CD14-positive monocyte (primary cell): Measurements from ENCODE around the gene TRAF3. TPM values are rescaled to one million over a fixed set of nuclear protein-coding genes. Genes with fewer than 3 reads are reported as not detected.

ENCODE experiments used
- DNase-seq, 3 donors: peaks; one replicate each; pipeline ENCODE4 v3.0.0-alpha.2; 2011 to 2022
- H2AFZ ChIP-seq: 2 replicates; pipeline ENCODE4 v1.6.0; 2012; ENCODE audit warnings: mild to moderate bottlenecking, low read depth, low read length, inconsistent platforms; ENCODE audit not compliant: insufficient read depth, poor library complexity, severe bottlenecking
- H3K27ac ChIP-seq, 2 donors: 1 replicate in 1 of 2; 2 replicates in 1 of 2; pipeline ENCODE4 v1.5.1; 2012 to 2013; ENCODE audit warnings: low read length in 2 of 2, control low read depth in 1 of 2, inconsistent platforms in 1 of 2, low read depth in 1 of 2, mild to moderate bottlenecking in 1 of 2
- H3K27me3 ChIP-seq, 2 donors: one replicate each; pipeline versions ENCODE4 v1.6.0 to v1.6.1; 2011 to 2013; ENCODE audit warnings: low read length in 2 of 2; ENCODE audit not compliant: control insufficient read depth in 2 of 2, insufficient read depth in 2 of 2
- H3K36me3 ChIP-seq, 2 donors: replicated peaks in 1 of 2; 1 replicate in 1 of 2; 2 replicates in 1 of 2; pipeline versions ENCODE4 v1.5.1 to v1.6.1; 2012 to 2013; ENCODE audit warnings: low read length in 2 of 2, control low read depth in 1 of 2, inconsistent platforms in 1 of 2, mild to moderate bottlenecking in 1 of 2; ENCODE audit not compliant: insufficient read depth in 2 of 2, control insufficient read depth in 1 of 2
- H3K4me1 ChIP-seq, 2 donors: 1 replicate in 1 of 2; 2 replicates in 1 of 2; pipeline versions ENCODE4 v1.5.1 to v1.6.1; 2012 to 2013; ENCODE audit warnings: low read length in 2 of 2, control low read depth in 1 of 2, inconsistent platforms in 1 of 2, mild to moderate bottlenecking in 1 of 2, moderate library complexity in 1 of 2; ENCODE audit not compliant: insufficient read depth in 2 of 2, control insufficient read depth in 1 of 2
- H3K4me2 ChIP-seq: replicated peaks from 2 replicates; pipeline ENCODE3; 2012; ENCODE audit warnings: low read length, moderate library complexity, mild to moderate bottlenecking; ENCODE audit not compliant: poor library complexity, severe bottlenecking; ENCODE audit errors: extremely low read depth
- H3K4me3 ChIP-seq, 3 experiments: fragments of 200-600 bp in 1 of 3; sonication (generic) in 1 of 3; replicated peaks in 1 of 3; 1 replicate in 2 of 3; 2 replicates in 1 of 3; pipeline ENCODE4 v1.5.1; 2011 to 2013; ENCODE audit warnings: low read length in 3 of 3, mild to moderate bottlenecking in 3 of 3, control low read depth in 2 of 3, low read depth in 2 of 3, inconsistent platforms in 1 of 3, moderate library complexity in 1 of 3
- H3K79me2 ChIP-seq: 2 replicates; pipeline ENCODE4 v1.6.0; 2012; ENCODE audit warnings: mild to moderate bottlenecking, control low read depth, inconsistent platforms, low read length, moderate library complexity; ENCODE audit not compliant: insufficient read depth
- H3K9ac ChIP-seq: 2 replicates; pipeline ENCODE4 v1.6.0; 2017; ENCODE audit warnings: low read length, mild to moderate bottlenecking; ENCODE audit not compliant: insufficient read depth, poor library complexity, severe bottlenecking
- H3K9me3 ChIP-seq, 2 donors: replicated peaks in 1 of 2; 1 replicate in 1 of 2; 2 replicates in 1 of 2; pipeline versions ENCODE4 v1.5.1 to v1.6.1; 2012 to 2013; ENCODE audit warnings: low read length in 2 of 2, control low read depth in 1 of 2; ENCODE audit not compliant: control insufficient read depth in 1 of 2, insufficient read depth in 1 of 2
- H4K20me1 ChIP-seq: 2 replicates; pipeline ENCODE4 v1.6.0; 2012; ENCODE audit warnings: mild to moderate bottlenecking, low read length, control low read depth, moderate library complexity; ENCODE audit not compliant: insufficient read depth
- H3K27ac Mint-ChIP-seq, 7 donors: one replicate each; pipeline ENCODE4 v1.8.0; 2020; ENCODE audit warnings: mild to moderate bottlenecking in 7 of 7, mixed read lengths in 7 of 7, moderate library complexity in 6 of 7, inconsistent platforms in 2 of 7
- H3K27me3 Mint-ChIP-seq, 3 donors: one replicate each; pipeline ENCODE4 v1.8.0; 2021 to 2022; ENCODE audit warnings: low read depth in 3 of 3, mild to moderate bottlenecking in 3 of 3, mixed read lengths in 3 of 3, moderate library complexity in 3 of 3, inconsistent platforms in 1 of 3
- H3K36me3 Mint-ChIP-seq, 2 donors: one replicate each; pipeline ENCODE4 v1.8.0; 2020; ENCODE audit warnings: mixed read lengths in 2 of 2, inconsistent platforms in 1 of 2, mild to moderate bottlenecking in 1 of 2
- H3K4me1 Mint-ChIP-seq: one replicate; pipeline ENCODE4 v1.8.0; 2020; ENCODE audit warnings: mild to moderate bottlenecking, mixed read lengths
- H3K4me3 Mint-ChIP-seq, 2 donors: one replicate each; pipeline ENCODE4 v1.8.0; 2020; ENCODE audit warnings: mild to moderate bottlenecking in 2 of 2, mixed read lengths in 2 of 2, moderate library complexity in 1 of 2
- H3K9me3 Mint-ChIP-seq, 7 donors: one replicate each; pipeline ENCODE4 v1.8.0; 2020 to 2022; ENCODE audit warnings: mixed read lengths in 7 of 7, mild to moderate bottlenecking in 6 of 7, moderate library complexity in 6 of 7, inconsistent platforms in 2 of 7
- CTCF ChIP-seq: fragments of 200-600 bp; IDR thresholded peaks from one replicate; pipeline ENCODE4 v1.8.0; 2022; ENCODE audit warnings: antibody characterized with exemption, mild to moderate bottlenecking
- WGBS: methylation state at CpG from one replicate; pipeline ENCODE4 v1.1.5; 2013; ENCODE audit warnings: missing lambda C conversion rate; ENCODE audit not compliant: insufficient coverage; 5-methylcytosine and 5-hydroxymethylcytosine counted together
- intact Hi-C, 2 donors: fragments of 100-400 bp; cut with micrococcal nuclease; formaldehyde crosslinking; loops; one replicate each; pipeline versions ENCODE4 v1.15.0 to v1.15.1; 2023
- polyA plus RNA-seq, 3 donors: library from polyadenylated mRNA; depleted of rRNA in 1 of 3; unstranded in 2 of 3; stranded (reverse) in 1 of 3; fragments of 300-500 nt in 2 of 3; fragments of >200 nt in 1 of 3; fragmentation: Illumina TruSeq in 2 of 3; gene quantifications; 1 replicate in 2 of 3; 2 replicates in 1 of 3; pipeline ENCODE4 v1.2.3, GENCODE V29; 2012 to 2021

The TRAF3 gene
- polyA plus RNA-seq, 3 donors = 12.0 to 37.6 (median 17.3) TPM

GRCh38 chr14:102736956-102737355 lies 40.3 kb upstream of the TRAF3 start:
- Histone ChIP-seq H3K36me3 (peaks cover 23 to 50% of the 10 kb centered on the region in 2 donors), H3K4me2 (no peak overlapping the region), H3K27ac (no peak overlapping the region), H3K27me3 (no peaks in the 10 kb centered on the region), H3K9ac (no peak overlapping the region), H3K4me1 (no peaks in the 10 kb centered on the region), H4K20me1 (peaks cover 33% of the 10 kb centered on the region), H3K79me2 (no peaks in the 10 kb centered on the region), H3K4me3 (no peak overlapping the region), H2AFZ (no peak overlapping the region), H3K9me3 (peaks cover 15 to 26% of the 10 kb centered on the region in 2 donors)
- intact Hi-C loops = no loop called here
- no peak for DNase-seq
- Mint-ChIP-seq H3K27me3 (peaks cover 0 to 2% (median 0%) of the 10 kb centered on the region in 3 donors), H3K4me1 (no peaks in the 10 kb centered on the region), H3K27ac (peak overlapping the region in 1 of 7 donors; percentile 52), H3K9me3 (peaks cover 8 to 27% (median 25%) of the 10 kb centered on the region in 7 donors), H3K4me3 (no peak overlapping the region), H3K36me3 (peaks cover 36 to 63% of the 10 kb centered on the region in 2 donors)
- TF ChIP-seq CTCF = no peak
- 100% methylated on average over 2 of the region's 3 CpGs for WGBS

- Histone ChIP-seq H3K4me2 (no peak overlapping the region), H2AFZ (no peak overlapping the region), H3K9ac (no peak overlapping the region), H3K27me3 (no peaks in the 10 kb centered on the region), H3K4me1 (no peaks in the 10 kb centered on the region), H3K36me3 (peaks cover 19 to 43% of the 10 kb centered on the region in 2 donors), H3K9me3 (peaks cover 15 to 33% of the 10 kb centered on the region in 2 donors), H4K20me1 (peaks cover 27% of the 10 kb centered on the region), H3K4me3 (no peak overlapping the region), H3K27ac (no peak overlapping the region), H3K79me2 (no peaks in the 10 kb centered on the region)
- peaks cover 36 to 57% of the 10 kb centered on the region in 2 donors for H3K36me3 Mint-ChIP-seq
- H3K4me3 Mint-ChIP-seq = no peak overlapping the region
- WGBS = 98% methylated on average over 15 of the region's 18 CpGs
- peak overlapping the region in 4 of 7 donors; percentile 1 to 65 (median 36) for H3K27ac Mint-ChIP-seq
- intact Hi-C loops = no loop called here
- no peak for DNase-seq
- H3K27me3 Mint-ChIP-seq = peaks cover 0 to 2% (median 0%) of the 10 kb centered on the region in 3 donors
- peaks cover 8 to 34% (median 32%) of the 10 kb centered on the region in 7 donors for H3K9me3 Mint-ChIP-seq
- no peaks in the 10 kb centered on the region for H3K4me1 Mint-ChIP-seq
- no peak for TF ChIP-seq CTCF
These were observed 39.6 kb upstream of the TRAF3 start for GRCh38 chr14:102737402-102738372.
